ENCODE measurements around the gene CAST.
A peak's percentile ranks its signal among the peaks of the same experiment; 100 is the strongest.

Gene CAST

DNA sequence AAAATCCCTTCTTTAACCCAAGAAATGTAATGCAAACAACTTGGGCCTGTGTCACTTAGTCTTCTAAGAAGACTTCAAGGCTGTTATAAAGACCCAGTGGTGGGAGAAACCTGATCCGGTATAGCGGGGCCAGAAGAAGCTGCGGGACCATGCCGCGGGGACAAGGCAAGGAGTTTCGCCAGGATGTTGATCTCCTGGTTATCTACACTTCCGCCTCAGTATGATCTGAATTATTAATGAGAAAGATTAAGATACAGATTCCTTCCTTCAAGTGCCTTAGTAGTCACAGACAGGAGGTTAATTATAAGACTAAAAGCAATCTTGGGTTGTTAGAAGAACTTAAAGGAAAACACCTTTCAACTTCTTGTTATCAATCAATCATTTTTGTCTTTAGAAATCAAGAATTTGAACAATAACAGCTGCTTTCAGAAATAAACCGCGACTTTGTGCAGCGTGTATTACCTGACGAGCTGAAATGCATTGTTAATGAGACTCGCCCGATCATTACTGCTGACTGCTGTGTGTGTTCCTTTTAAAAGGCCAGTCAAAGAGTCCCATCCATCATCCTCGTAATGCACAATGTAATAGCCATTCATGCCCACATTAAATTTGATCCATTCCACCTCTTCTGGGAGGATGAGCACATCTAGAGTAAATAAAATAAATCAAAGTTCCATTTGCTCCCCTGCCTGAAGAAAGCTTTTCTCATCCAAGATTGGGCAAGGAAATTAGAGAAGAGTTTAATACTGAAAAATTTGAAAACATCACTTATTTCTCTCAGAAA is 123.3 kb downstream of the CAST start (continued):
- TF ChIP-seq, protein P1, sequence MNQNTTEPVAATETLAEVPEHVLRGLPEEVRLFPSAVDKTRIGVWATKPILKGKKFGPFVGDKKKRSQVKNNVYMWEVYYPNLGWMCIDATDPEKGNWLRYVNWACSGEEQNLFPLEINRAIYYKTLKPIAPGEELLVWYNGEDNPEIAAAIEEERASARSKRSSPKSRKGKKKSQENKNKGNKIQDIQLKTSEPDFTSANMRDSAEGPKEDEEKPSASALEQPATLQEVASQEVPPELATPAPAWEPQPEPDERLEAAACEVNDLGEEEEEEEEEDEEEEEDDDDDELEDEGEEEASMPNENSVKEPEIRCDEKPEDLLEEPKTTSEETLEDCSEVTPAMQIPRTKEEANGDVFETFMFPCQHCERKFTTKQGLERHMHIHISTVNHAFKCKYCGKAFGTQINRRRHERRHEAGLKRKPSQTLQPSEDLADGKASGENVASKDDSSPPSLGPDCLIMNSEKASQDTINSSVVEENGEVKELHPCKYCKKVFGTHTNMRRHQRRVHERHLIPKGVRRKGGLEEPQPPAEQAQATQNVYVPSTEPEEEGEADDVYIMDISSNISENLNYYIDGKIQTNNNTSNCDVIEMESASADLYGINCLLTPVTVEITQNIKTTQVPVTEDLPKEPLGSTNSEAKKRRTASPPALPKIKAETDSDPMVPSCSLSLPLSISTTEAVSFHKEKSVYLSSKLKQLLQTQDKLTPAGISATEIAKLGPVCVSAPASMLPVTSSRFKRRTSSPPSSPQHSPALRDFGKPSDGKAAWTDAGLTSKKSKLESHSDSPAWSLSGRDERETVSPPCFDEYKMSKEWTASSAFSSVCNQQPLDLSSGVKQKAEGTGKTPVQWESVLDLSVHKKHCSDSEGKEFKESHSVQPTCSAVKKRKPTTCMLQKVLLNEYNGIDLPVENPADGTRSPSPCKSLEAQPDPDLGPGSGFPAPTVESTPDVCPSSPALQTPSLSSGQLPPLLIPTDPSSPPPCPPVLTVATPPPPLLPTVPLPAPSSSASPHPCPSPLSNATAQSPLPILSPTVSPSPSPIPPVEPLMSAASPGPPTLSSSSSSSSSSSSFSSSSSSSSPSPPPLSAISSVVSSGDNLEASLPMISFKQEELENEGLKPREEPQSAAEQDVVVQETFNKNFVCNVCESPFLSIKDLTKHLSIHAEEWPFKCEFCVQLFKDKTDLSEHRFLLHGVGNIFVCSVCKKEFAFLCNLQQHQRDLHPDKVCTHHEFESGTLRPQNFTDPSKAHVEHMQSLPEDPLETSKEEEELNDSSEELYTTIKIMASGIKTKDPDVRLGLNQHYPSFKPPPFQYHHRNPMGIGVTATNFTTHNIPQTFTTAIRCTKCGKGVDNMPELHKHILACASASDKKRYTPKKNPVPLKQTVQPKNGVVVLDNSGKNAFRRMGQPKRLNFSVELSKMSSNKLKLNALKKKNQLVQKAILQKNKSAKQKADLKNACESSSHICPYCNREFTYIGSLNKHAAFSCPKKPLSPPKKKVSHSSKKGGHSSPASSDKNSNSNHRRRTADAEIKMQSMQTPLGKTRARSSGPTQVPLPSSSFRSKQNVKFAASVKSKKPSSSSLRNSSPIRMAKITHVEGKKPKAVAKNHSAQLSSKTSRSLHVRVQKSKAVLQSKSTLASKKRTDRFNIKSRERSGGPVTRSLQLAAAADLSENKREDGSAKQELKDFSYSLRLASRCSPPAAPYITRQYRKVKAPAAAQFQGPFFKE (tag by site-specific recombination; IDR thresholded peaks at IDR 0.05; ENCODE audit: borderline replicate concordance), result no peak
- TF ChIP-seq ZNF664 (tag by site-specific recombination; IDR thresholded peaks at IDR 0.05) (no peak), ZNF596 (tag by site-specific recombination; IDR thresholded peaks at IDR 0.05) (no peak), ZNF549 (tag by site-specific recombination; IDR thresholded peaks at IDR 0.05) (no peak), ZNF654 (tag by site-specific recombination; IDR thresholded peaks at IDR 0.05; ENCODE audit: low read depth) (peak; percentile 7; the same call in 1 of the 2 replicates), SCRT1 (tag by site-specific recombination; IDR thresholded peaks at IDR 0.05; ENCODE audit: borderline replicate concordance) (no peak), ZNF37A (tag by site-specific recombination; IDR thresholded peaks at IDR 0.05) (no peak), ZEB2 (tag by site-specific recombination; IDR thresholded peaks at IDR 0.05) (0 out of 2 replicates have a peak, but pooled peaks have one; percentile 24), ZBTB20 (tag by site-specific recombination; IDR thresholded peaks at IDR 0.05) (peak; percentile 80), INSM2 (tag by site-specific recombination; IDR thresholded peaks at IDR 0.05) (no peak), ZNF768 (tag by site-specific recombination; IDR thresholded peaks at IDR 0.05) (no peak), SETDB1 (IDR thresholded peaks at IDR 0.05; ENCODE audit: insufficient read length, low read length) (no peak), ZSCAN30 (tag by site-specific recombination; IDR thresholded peaks at IDR 0.05) (no peak), ZNF433 (tag by site-specific recombination; IDR thresholded peaks at IDR 0.05; ENCODE audit: low read depth) (no peak), ZBTB48 (tag by site-specific recombination; IDR thresholded peaks at IDR 0.05) (no peak), WT1 (tag by site-specific recombination; IDR thresholded peaks at IDR 0.05) (peak; percentile 86), ZNF157 (tag by site-specific recombination; IDR thresholded peaks at IDR 0.05) (no peak), ZNF416 (tag by site-specific recombination; IDR thresholded peaks at IDR 0.05) (no peak), GLIS1 (tag by site-specific recombination; IDR thresholded peaks at IDR 0.05) (no peak), ZFP37 (tag by site-specific recombination; IDR thresholded peaks at IDR 0.05) (no peak), ZNF626 (tag by site-specific recombination; IDR thresholded peaks at IDR 0.05) (no peak), ZFHX2 (tag by site-specific recombination; conservative IDR thresholded peaks at IDR 0.05) (no peak), ZNF548 (tag by site-specific recombination; IDR thresholded peaks at IDR 0.05) (no peak), ZNF169 (tag by site-specific recombination; IDR thresholded peaks at IDR 0.05) (no peak), GLI2 (tag by site-specific recombination; IDR thresholded peaks at IDR 0.05; ENCODE audit: borderline replicate concordance, low read depth) (no peak), ZSCAN16 (tag by site-specific recombination; IDR thresholded peaks at IDR 0.05) (no peak), GLI4 (tag by site-specific recombination; IDR thresholded peaks at IDR 0.05) (no peak), HOXC10 (CRISPR knock-in tag; IDR thresholded peaks at IDR 0.05) (no peak), ZNF341 (tag by site-specific recombination; IDR thresholded peaks at IDR 0.05; ENCODE audit: low read depth) (no peak), ZNF112 (tag by site-specific recombination; IDR thresholded peaks at IDR 0.05) (no peak)
- TF ChIP-seq, protein P2, sequence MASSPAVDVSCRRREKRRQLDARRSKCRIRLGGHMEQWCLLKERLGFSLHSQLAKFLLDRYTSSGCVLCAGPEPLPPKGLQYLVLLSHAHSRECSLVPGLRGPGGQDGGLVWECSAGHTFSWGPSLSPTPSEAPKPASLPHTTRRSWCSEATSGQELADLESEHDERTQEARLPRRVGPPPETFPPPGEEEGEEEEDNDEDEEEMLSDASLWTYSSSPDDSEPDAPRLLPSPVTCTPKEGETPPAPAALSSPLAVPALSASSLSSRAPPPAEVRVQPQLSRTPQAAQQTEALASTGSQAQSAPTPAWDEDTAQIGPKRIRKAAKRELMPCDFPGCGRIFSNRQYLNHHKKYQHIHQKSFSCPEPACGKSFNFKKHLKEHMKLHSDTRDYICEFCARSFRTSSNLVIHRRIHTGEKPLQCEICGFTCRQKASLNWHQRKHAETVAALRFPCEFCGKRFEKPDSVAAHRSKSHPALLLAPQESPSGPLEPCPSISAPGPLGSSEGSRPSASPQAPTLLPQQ (tag by site-specific recombination; IDR thresholded peaks at IDR 0.05), result no peak
- TF ChIP-seq, protein P3, sequence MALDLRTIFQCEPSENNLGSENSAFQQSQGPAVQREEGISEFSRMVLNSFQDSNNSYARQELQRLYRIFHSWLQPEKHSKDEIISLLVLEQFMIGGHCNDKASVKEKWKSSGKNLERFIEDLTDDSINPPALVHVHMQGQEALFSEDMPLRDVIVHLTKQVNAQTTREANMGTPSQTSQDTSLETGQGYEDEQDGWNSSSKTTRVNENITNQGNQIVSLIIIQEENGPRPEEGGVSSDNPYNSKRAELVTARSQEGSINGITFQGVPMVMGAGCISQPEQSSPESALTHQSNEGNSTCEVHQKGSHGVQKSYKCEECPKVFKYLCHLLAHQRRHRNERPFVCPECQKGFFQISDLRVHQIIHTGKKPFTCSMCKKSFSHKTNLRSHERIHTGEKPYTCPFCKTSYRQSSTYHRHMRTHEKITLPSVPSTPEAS (tag by site-specific recombination; IDR thresholded peaks at IDR 0.05), result no peak

All from HEK293 (cell line).